Left ventricle myocardium inferior (tissue), 1 donor: ENCODE results near the gene ATF2. TPM values are rescaled to one million over a fixed set of nuclear protein-coding genes. Genes with fewer than 3 reads are reported as not detected.

Experiments used
- DNase-seq: peaks from one replicate; pipeline ENCODE4 v3.0.0-alpha.2; 2020
- H3K27ac ChIP-seq: fragments of 200-600 bp; replicated peaks from 2 replicates; pipeline ENCODE4 v1.8.0; 2021
- H3K27me3 ChIP-seq: fragments of 200-600 bp; 2 replicates; pipeline ENCODE4 v1.8.0; 2021; ENCODE audit warnings: low read depth
- H3K36me3 ChIP-seq: fragments of 200-600 bp; 2 replicates; pipeline ENCODE4 v1.8.0; 2021
- H3K4me1 ChIP-seq: fragments of 200-600 bp; 2 replicates; pipeline ENCODE4 v1.8.0; 2021
- H3K4me3 ChIP-seq: fragments of 200-600 bp; 2 replicates; pipeline ENCODE4 v1.8.0; 2021; ENCODE audit warnings: mild to moderate bottlenecking, moderate library complexity
- H3K9me3 ChIP-seq: fragments of 200-600 bp; replicated peaks from 2 replicates; pipeline ENCODE4 v1.8.0; 2021
- CTCF ChIP-seq: fragments of 200-600 bp; IDR thresholded peaks from 2 replicates; pipeline ENCODE4 v1.8.0; 2021; ENCODE audit warnings: antibody characterized with exemption, mild to moderate bottlenecking, borderline replicate concordance
- intact Hi-C: fragments of 100-400 bp; cut with micrococcal nuclease; formaldehyde crosslinking; loops from one replicate; pipeline ENCODE4 v1.11.0; 2022
- total RNA-seq: library from RNA; stranded (reverse); fragmentation: NEBNext Ultra II Directional; extraction: Animal tissue kit (Norgen Biotek cat#: 25700); gene quantifications from one replicate; pipeline ENCODE4 v1.2.1, GENCODE V29; 2021
- donor health status: DM: no; HTN: yes; CAD: no; lungs with severe emphysema.

Gene ATF2
- total RNA-seq, 1 donor from 2014 or later, result 24.1 TPM

GRCh38 chr2:175166216-175166824, 1.7 kb downstream of the ATF2 start:
- Histone ChIP-seq H3K4me1 (peaks cover 49% of the 10 kb centered on the region), H3K36me3 (no peaks in the 10 kb centered on the region), H3K27ac (peak overlapping the region; percentile 97), H3K9me3 (no peaks in the 10 kb centered on the region), H3K27me3 (no peaks in the 10 kb centered on the region), H3K4me3 (peak overlapping the region; percentile 93)
- no peak for DNase-seq
- intact Hi-C loops, result no loop called here
- no peak for TF ChIP-seq CTCF

GRCh38 chr2:175164235-175164634, 3.8 kb downstream of the ATF2 start:
- intact Hi-C loops, result no loop called here
- no peak for DNase-seq

GRCh38 chr2:175158894-175159293, 9.1 kb downstream of the ATF2 start:
- Histone ChIP-seq H3K4me1 (peaks cover 44% of the 10 kb centered on the region), H3K27ac (no peak overlapping the region), H3K27me3 (no peaks in the 10 kb centered on the region), H3K4me3 (no peak overlapping the region), H3K9me3 (no peaks in the 10 kb centered on the region), H3K36me3 (no peaks in the 10 kb centered on the region)
- intact Hi-C loops, result no loop called here
- DNase-seq, result no peak
- no peak for TF ChIP-seq CTCF

More at GRCh38 chr2:175164235-175164634, 3.8 kb downstream of the ATF2 start:
- no peaks in the 10 kb centered on the region for H3K27me3 ChIP-seq
- no peaks in the 10 kb centered on the region for H3K36me3 ChIP-seq
- no peaks in the 10 kb centered on the region for H3K9me3 ChIP-seq
- no peak overlapping the region for H3K4me3 ChIP-seq
- no peak for TF ChIP-seq CTCF
- peaks cover 49% of the 10 kb centered on the region for H3K4me1 ChIP-seq
- peak overlapping the region; percentile 18 for H3K27ac ChIP-seq

- H3K4me1 ChIP-seq, result peaks cover 59% of the 10 kb centered on the region
- no peaks in the 10 kb centered on the region for H3K27me3 ChIP-seq
- no peak overlapping the region for H3K4me3 ChIP-seq
- no peak for TF ChIP-seq CTCF
- no peaks in the 10 kb centered on the region for H3K9me3 ChIP-seq
- H3K36me3 ChIP-seq, result no peaks in the 10 kb centered on the region
- DNase-seq, result no peak
- intact Hi-C loops, result no loop called here
- H3K27ac ChIP-seq, result no peak overlapping the region
Observed at GRCh38 chr2:175156534-175156933, 11.5 kb downstream of the ATF2 start.

- H3K27ac ChIP-seq, result no peak overlapping the region
- H3K9me3 ChIP-seq, result no peaks in the 10 kb centered on the region
- DNase-seq, result no peak
- no peak overlapping the region for H3K4me3 ChIP-seq
- no peaks in the 10 kb centered on the region for H3K36me3 ChIP-seq
- H3K27me3 ChIP-seq, result no peaks in the 10 kb centered on the region
- peaks cover 62% of the 10 kb centered on the region for H3K4me1 ChIP-seq
- TF ChIP-seq CTCF, result no peak
- intact Hi-C loops, result no loop called here
Observed at GRCh38 chr2:175154661-175155082, 13.3 kb downstream of the ATF2 start.
